Activated CD4-positive, alpha-beta memory T cell treated with anti-CD3 and anti-CD28 coated beads for 36 hours (primary cell): ENCODE measurements around the gene MAPK4. TPM values are rescaled to one million over a fixed set of nuclear protein-coding genes. Genes with fewer than 3 reads are reported as not detected.

ENCODE experiments used
- CTCF ChIA-PET: fragments of 350-600 bp; sonication (Branson Sonifier 250); formaldehyde crosslinking; loops from one replicate; lab custom pipeline; 2021; ENCODE audit warnings: antibody characterized with exemption, inconsistent platforms; lab: Charles Lee
- POLR2A ChIA-PET: fragments of 350-600 bp; sonication (Branson Sonifier 250); formaldehyde crosslinking; loops from one replicate; lab custom pipeline; 2021; ENCODE audit warnings: antibody characterized with exemption; lab: Charles Lee
- DNase-seq: peaks from one replicate; pipeline ENCODE4 v3.0.0-alpha.2; 2020
- H3K27ac Mint-ChIP-seq: one replicate; pipeline ENCODE4 v1.8.0; 2021; ENCODE audit warnings: mixed read lengths
- H3K27me3 Mint-ChIP-seq: one replicate; pipeline ENCODE4 v1.8.0; 2021; ENCODE audit warnings: mixed read lengths
- H3K36me3 Mint-ChIP-seq: one replicate; pipeline ENCODE4 v1.8.0; 2021; ENCODE audit warnings: mixed read lengths
- H3K4me1 Mint-ChIP-seq: one replicate; pipeline ENCODE4 v1.8.0; 2021; ENCODE audit warnings: low read depth, mixed read lengths
- H3K4me3 Mint-ChIP-seq: one replicate; pipeline ENCODE4 v1.8.0; 2021; ENCODE audit warnings: mild to moderate bottlenecking, mixed read lengths
- H3K9me3 Mint-ChIP-seq: one replicate; pipeline ENCODE4 v1.8.0; 2021; ENCODE audit warnings: mixed read lengths
- intact Hi-C: fragments of 100-400 bp; cut with micrococcal nuclease; formaldehyde crosslinking; loops from one replicate; pipeline ENCODE4 v1.15.1; 2023
- total RNA-seq, 2 experiments: library from RNA; stranded (reverse); gene quantifications; one replicate each; pipeline ENCODE4 v1.2.3, GENCODE V29; 2021

MAPK4 gene
- total RNA-seq, 2 experiments from 2014 or later, result not detected

DNA sequence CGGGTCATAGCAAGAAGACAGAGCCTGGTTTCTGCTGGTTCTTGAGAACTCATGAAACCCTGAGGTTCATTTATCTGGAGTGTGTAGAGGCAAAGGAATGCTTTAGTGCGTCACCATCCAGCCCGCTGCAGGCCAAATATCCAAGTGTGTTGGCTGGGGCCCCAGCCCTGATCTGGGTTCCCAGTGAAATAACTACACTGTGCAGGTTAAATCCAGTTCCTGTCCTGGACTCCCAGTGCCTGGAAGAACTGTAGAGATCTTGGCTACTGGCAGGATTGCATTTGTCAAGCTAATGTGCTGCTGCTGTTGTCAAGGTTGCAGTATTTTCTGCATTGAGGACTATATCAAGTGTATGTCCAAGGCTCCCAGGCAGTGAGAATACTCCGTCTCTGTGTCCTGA lies 89.9 kb downstream of the MAPK4 start:
- CTCF ChIA-PET, result no interaction called here
- intact Hi-C loops, result no loop called here
- Mint-ChIP-seq H3K9me3 (no peaks in the 10 kb centered on the region), H3K27me3 (peaks cover 5% of the 10 kb centered on the region), H3K4me3 (no peak overlapping the region), H3K27ac (no peak overlapping the region), H3K36me3 (no peaks in the 10 kb centered on the region), H3K4me1 (no peaks in the 10 kb centered on the region)
- POLR2A ChIA-PET, result no interaction called here
- DNase-seq, result no peak

DNA sequence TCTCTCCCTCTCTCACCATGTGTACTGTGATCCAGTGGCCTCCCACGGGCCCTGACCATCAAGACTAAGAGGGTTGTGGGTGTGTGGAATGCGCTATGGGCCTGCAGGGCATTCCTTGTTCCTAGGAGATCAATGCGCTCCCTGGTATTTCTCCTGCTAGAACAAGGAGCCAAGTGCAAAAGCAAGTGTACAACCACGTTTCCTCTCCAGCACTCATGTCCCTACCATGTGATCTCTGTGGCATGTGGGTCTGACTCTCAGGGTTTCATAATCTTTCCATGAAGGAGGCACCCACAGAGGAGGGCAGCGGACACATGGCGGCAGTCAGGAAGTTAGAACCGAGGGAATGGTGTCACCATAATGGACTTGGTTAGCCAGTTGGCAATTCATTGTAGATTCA lies 91.4 kb downstream of the MAPK4 start:
- no peak overlapping the region for H3K4me3 Mint-ChIP-seq
- H3K27me3 Mint-ChIP-seq, result peaks cover 5% of the 10 kb centered on the region
- no peak overlapping the region for H3K27ac Mint-ChIP-seq
- no peaks in the 10 kb centered on the region for H3K36me3 Mint-ChIP-seq
- intact Hi-C loops, result no loop called here
- H3K4me1 Mint-ChIP-seq, result no peaks in the 10 kb centered on the region
- CTCF ChIA-PET, result no interaction called here
- no peak for DNase-seq
- POLR2A ChIA-PET, result no interaction called here
- H3K9me3 Mint-ChIP-seq, result no peaks in the 10 kb centered on the region

DNA sequence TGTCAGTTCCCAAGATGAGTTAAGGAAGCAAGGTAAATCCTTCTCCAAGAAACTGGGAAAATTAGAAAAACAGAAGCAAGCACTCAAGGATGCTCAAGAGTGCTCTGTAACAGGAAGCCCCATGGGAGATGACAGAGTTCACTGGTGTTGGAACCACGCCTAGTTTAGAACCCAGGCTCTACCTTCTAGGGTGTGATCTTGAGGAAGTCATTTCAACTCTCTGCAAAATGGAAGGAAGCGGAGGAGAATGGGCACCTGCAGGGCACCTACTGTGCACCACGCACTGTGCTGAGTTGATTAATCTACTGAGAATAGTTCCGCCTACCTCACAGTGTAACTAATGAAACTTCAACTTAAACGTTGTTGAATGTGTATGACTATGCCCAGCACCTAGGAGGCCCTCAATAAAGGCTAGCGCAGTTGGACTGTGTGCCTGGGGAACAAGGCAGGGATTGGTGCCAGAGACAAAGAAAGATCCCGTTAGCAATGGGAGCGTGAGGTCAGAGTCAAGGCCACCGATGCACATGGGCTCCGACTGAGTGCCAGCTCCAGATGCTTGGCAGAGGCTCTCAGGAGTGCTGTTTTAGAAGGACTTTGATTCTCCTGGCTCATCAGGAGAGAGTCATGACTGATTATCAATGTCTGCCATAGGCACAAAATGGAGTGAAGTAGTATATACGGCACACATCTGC lies 93.7 kb downstream of the MAPK4 start:
- no peaks in the 10 kb centered on the region for H3K36me3 Mint-ChIP-seq
- POLR2A ChIA-PET, result no interaction called here
- H3K4me3 Mint-ChIP-seq, result no peak overlapping the region

DNA sequence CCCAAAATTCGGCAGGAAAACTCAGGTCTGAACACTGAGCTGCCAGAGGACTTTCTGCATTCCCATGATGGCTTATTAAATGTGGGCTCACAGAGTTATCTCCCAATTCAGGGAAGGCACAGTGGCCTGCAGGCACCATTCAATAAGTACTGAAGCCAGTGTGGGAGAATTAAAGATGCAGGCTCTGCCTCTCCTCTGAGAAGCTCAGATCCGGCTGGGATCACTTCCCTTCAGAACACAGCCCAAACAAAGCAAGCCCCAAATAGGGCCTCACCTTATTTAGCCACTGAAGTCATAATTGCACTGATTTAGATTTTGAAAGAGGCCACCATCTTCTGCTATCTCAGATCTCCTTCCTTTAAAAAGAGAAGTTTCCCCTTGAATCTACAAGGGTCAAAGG lies 94.3 kb downstream of the MAPK4 start:
- Mint-ChIP-seq H3K27me3 (peaks cover 5% of the 10 kb centered on the region), H3K4me3 (no peak overlapping the region), H3K27ac (no peak overlapping the region), H3K9me3 (no peaks in the 10 kb centered on the region), H3K36me3 (no peaks in the 10 kb centered on the region), H3K4me1 (no peaks in the 10 kb centered on the region)
- ChIA-PET POLR2A (no interaction called here), CTCF (no interaction called here)
- intact Hi-C loops, result no loop called here
- DNase-seq, result no peak

More for the DNA sequence above, 93.7 kb downstream of the MAPK4 start:
- CTCF ChIA-PET, result no interaction called here
- Mint-ChIP-seq H3K27ac (no peak overlapping the region), H3K27me3 (peaks cover 5% of the 10 kb centered on the region), H3K9me3 (no peaks in the 10 kb centered on the region), H3K4me1 (no peaks in the 10 kb centered on the region)
- intact Hi-C loops, result no loop called here
- DNase-seq, result no peak

DNA sequence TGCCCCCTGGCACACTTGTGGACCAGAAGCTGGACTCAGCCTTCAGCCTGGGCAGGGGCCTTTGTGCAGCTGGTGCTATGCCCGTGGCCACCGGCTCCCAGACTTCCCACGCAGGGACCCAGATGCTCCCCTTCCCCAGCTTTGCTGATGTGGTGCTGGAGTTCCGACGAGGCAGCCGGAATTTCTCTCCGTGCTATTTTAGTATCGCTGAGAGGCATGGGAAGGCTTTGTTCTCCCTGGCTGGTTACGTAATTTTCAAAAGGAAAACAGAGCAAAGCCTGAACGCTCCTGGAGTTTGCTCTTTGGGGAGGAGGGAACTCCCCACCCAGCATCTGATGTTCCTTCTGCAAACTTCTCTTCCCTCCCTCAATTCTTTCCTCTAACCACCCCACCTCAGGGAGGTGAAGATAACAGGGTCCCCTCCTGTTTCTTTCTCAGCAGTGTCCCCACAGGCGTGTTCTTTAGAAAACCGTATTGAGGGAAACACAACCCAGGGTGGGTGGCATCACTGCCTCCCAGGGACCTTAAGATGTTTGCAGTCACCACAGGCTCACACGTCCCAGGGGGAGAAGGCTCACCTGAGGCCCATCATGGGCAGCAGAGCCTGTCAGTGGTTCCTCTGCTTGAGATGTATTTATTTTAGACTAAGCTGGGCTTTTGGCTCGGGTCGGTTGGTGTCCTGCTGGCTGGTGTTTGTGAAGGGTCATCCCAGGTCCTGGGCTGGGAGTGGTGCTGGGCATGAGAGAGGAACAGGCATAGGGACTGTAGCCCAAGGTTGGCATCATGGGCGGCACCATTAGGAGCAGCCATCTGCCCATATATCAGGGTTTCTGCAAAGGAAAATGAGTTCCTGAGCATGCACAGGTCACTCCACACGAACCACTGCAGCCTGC lies 95.0 kb downstream of the MAPK4 start:
- no peak overlapping the region for H3K27ac Mint-ChIP-seq
- CTCF ChIA-PET, result no interaction called here
- H3K36me3 Mint-ChIP-seq, result no peaks in the 10 kb centered on the region
- no peak overlapping the region for H3K4me3 Mint-ChIP-seq
- no peaks in the 10 kb centered on the region for H3K9me3 Mint-ChIP-seq
- no peaks in the 10 kb centered on the region for H3K4me1 Mint-ChIP-seq
- peaks cover 2% of the 10 kb centered on the region for H3K27me3 Mint-ChIP-seq
- no peak for DNase-seq
- intact Hi-C loops, result no loop called here
- POLR2A ChIA-PET, result no interaction called here

DNA sequence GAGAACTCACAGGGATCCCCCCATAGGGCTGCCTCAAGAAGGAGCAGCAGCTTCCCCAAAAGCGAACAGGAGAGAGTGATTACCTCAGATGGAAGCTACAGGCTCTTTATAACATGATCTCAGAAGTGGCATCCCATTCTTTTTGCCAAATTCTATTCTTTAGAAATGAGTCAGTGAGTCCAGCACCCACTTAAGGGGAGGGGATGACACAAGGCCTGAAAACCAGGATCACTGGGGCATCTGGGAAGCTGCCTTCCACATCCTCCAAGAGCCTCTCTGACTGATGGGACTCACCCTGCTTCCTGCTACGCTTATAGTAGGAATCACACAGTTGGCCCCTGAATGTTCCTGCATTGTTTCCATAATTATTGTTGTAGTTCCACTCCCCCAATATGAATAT lies 96.5 kb downstream of the MAPK4 start:
- CTCF ChIA-PET, result no interaction called here
- DNase-seq, result no peak
- POLR2A ChIA-PET, result no interaction called here
- Mint-ChIP-seq H3K27me3 (no peaks in the 10 kb centered on the region), H3K36me3 (no peaks in the 10 kb centered on the region), H3K4me1 (no peaks in the 10 kb centered on the region), H3K27ac (no peak overlapping the region), H3K9me3 (no peaks in the 10 kb centered on the region), H3K4me3 (no peak overlapping the region)
- intact Hi-C loops, result no loop called here

DNA sequence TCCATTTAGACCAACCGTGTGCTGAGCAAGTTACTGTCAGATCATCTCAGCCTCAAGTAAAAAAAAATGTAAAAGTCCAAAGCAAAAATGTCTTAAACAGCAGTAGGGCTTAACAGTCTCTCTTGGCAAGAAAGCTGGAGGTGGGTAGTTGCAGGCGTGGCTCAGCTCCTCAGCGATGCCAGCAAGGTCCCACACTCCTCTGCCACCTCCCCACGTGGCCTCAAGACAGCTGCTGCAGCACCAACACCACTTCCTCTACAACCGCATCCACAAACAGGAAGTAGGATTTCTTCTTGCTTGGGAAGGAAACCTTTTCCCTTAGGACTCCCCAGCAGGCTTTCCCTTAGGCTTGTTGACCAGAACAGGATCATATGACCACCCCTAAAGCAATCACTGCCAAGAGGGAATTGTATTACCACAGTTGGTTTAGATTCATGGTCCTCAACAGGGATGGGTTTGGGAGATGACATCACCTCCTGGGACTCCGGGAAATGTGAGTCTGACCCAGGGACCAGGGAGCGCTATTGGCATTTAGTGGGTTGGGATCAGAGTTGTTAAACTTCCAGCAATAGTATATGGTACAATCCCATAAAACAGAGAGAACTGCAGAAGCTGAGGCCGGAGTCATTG lies 97.1 kb downstream of the MAPK4 start:
- Mint-ChIP-seq H3K27me3 (no peaks in the 10 kb centered on the region), H3K4me3 (no peak overlapping the region), H3K36me3 (no peaks in the 10 kb centered on the region), H3K27ac (no peak overlapping the region), H3K4me1 (no peaks in the 10 kb centered on the region), H3K9me3 (peaks cover 2% of the 10 kb centered on the region)
- intact Hi-C loops, result no loop called here
- POLR2A ChIA-PET, result no interaction called here
- CTCF ChIA-PET, result no interaction called here
- DNase-seq, result no peak

DNA sequence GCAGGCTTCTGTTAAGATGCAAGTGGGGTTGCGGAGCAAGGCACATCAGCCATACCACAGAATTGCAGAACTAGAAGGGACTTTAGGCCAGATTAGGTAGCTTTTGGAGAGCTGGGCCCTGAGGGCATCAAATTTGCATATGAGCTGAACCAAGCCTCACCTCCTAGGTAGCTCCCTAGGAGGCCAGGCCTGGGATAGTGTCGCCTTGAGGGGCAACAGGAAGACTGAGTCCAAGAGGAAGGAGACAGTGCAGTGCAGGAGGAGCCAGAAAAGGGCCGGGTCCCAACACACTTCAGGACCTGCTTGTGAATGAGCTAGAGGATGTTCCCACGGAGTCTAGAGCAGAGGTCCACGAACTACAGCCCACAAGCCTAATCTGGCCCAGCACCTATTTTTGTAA lies 98.7 kb downstream of the MAPK4 start:
- ChIA-PET CTCF (no interaction called here), POLR2A (no interaction called here)
- H3K27ac Mint-ChIP-seq, result no peak overlapping the region
- no peaks in the 10 kb centered on the region for H3K36me3 Mint-ChIP-seq
- intact Hi-C loops, result no loop called here
- no peak for DNase-seq
- peaks cover 5% of the 10 kb centered on the region for H3K9me3 Mint-ChIP-seq
- no peaks in the 10 kb centered on the region for H3K27me3 Mint-ChIP-seq
- H3K4me3 Mint-ChIP-seq, result no peak overlapping the region
- H3K4me1 Mint-ChIP-seq, result no peaks in the 10 kb centered on the region

DNA sequence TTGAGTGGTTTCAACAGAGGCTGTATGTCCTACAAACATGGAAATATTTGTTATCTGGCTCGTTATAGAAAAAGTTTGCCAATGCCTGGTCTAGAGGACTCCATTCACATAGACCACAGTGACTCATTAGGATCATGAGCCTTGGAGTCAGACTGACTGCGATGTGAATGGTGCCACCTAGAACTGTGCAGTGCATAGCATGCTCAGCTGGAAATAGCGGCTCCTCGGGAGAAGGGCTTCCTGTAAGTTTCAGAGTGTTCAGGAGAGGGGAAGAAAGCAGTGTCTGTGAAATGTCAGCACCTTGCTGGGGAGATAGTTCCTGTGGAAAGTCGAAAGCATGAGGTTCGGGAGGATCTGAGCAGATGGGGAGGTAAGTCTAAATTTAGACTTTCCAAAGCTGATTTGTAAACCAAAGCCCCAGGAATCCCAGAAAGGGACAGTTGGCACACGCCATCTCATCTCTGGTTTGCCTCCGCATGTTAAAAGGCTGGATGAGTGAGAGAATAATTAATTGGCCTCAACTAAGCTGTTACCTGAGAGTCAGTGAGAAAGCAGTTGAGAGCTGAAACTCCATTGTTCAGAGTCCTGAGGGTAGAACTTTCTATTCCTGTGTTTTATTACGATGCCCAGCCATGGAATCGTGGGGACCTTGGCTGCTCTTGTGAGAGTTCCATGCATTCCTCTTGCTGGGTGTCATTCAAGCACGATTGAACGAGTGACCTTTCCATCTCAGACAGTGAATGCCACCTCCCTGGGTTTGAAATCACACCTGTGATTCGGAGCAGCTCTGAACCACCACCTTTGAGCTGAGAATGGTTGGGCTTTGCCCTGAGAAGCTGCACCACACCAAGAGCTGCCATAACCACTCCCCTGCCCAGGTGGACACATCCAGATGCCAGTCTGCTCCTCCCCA lies 99.5 kb downstream of the MAPK4 start:
- POLR2A ChIA-PET, result no interaction called here
- CTCF ChIA-PET, result no interaction called here
- Mint-ChIP-seq H3K36me3 (no peaks in the 10 kb centered on the region), H3K27ac (no peak overlapping the region), H3K9me3 (peaks cover 5% of the 10 kb centered on the region), H3K27me3 (no peaks in the 10 kb centered on the region), H3K4me3 (no peak overlapping the region), H3K4me1 (no peaks in the 10 kb centered on the region)
- intact Hi-C loops, result no loop called here
- no peak for DNase-seq

DNA sequence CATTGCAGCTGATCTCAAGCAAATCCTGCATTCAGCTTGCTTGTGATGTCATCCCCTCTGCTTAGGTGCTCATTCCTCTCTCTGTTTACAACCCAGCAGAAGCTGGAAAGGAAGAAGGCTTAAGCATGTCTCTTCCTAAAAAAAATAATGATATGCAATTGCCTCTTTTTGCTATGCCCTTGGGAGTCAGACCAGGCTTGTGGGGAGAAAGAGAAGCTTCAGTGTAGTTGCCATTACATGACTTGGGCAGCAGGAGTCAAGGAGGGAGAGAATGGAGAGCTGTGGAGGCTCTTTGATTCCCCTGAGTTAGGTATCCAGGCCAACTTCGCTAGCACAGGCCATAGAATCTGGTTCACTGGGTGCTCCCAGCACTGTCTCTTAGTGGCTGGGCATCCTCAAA lies 101.1 kb downstream of the MAPK4 start:
- Mint-ChIP-seq H3K36me3 (no peaks in the 10 kb centered on the region), H3K27ac (no peak overlapping the region), H3K9me3 (peaks cover 5% of the 10 kb centered on the region), H3K27me3 (no peaks in the 10 kb centered on the region), H3K4me3 (no peak overlapping the region), H3K4me1 (no peaks in the 10 kb centered on the region)
- CTCF ChIA-PET, result no interaction called here
- intact Hi-C loops, result no loop called here
- POLR2A ChIA-PET, result no interaction called here
- DNase-seq, result no peak

DNA sequence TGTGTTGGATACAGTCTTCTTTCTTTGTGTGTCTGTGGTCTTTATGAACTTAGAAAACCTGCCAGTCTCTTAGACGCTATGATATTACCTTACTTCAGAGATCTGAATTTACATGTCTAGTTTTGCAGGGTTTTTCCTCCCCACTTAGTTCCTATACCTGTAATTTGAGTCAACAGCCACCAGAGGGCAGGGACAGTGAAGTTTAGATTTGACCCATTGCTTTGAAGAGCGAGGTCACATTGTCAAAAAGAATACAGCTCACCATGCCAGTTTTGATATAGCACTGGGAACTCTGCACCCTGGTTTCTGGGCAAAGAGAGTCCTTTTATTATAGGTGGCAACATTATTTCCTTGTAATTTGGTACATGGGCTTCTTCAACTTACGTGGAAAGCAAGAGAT lies 102.3 kb downstream of the MAPK4 start:
- ChIA-PET CTCF (no interaction called here), POLR2A (no interaction called here)
- H3K4me1 Mint-ChIP-seq, result no peaks in the 10 kb centered on the region
- DNase-seq, result no peak
- H3K27ac Mint-ChIP-seq, result no peak overlapping the region
- no peaks in the 10 kb centered on the region for H3K36me3 Mint-ChIP-seq
- peaks cover 2% of the 10 kb centered on the region for H3K27me3 Mint-ChIP-seq
- peaks cover 5% of the 10 kb centered on the region for H3K9me3 Mint-ChIP-seq
- H3K4me3 Mint-ChIP-seq, result no peak overlapping the region
- intact Hi-C loops, result no loop called here
